ENCODE results near the gene EML6. TPM values are rescaled to one million over a fixed set of nuclear protein-coding genes. Genes with fewer than 3 reads are reported as not detected.
A peak's percentile ranks its signal among the peaks of the same experiment; 100 is the strongest.

Gene EML6
- total and polyA plus RNA-seq, 2 of the 8 experiments (the other 6 are each of a cell fraction or from before 2014, with no cell fraction given) = 1.2 to 1.6 TPM

DNA sequence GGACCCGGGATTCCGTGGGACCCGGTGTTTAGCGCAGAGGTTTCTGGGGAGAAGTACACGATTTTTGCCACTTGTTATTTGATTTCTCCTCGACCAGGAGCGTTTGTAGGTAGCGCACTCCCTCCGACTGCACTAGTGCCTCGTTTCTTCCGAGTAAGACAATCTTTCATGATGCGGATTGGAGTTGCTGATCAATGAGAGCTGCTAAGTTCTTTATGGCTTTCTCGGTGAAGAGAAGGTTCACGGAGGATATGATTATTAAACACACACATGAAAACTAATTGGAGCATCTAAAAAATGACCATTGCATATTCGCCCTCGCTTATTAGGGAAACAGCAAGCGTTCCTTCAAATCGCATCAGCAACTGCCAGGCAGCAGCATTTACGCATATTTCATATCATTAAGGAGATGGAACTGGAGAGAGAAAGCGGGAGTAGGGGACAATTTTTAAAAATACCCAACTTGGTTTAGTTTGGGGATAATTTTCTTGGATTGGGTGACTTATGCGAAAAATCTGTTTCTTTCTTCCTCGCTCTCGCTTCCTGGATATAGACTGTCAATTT is 616 bp downstream of the EML6 start:
- peak; percentile 38; the same call in 1 of the 2 replicates for TF ChIP-seq SUZ12 (IDR thresholded peaks at IDR 0.05; ENCODE audit: low read length)
- no peak for TF ChIP-seq BCL11A (IDR thresholded peaks at IDR 0.05; ENCODE audit: low read depth in 2 of 2, low read length in 2 of 2)
- TF ChIP-seq SAP30 (IDR thresholded peaks at IDR 0.05; ENCODE audit: insufficient read depth, insufficient replicate concordance, low read length) = peak; percentile 77
- WGBS, 2 experiments (ENCODE audit: extremely low coverage in 1 of 2, insufficient coverage in 1 of 2, insufficient read length in 1 of 2, insufficient replicate concordance in 2 of 2, low coverage in 1 of 2, low lambda C conversion rate in 2 of 2, missing lambda C conversion rate in 1 of 2) = 2% methylated on average over 23 of the region's 23 CpGs; no CpG with 5 or more reads in 1 of the 2 experiments

More for the DNA sequence above, 616 bp downstream of the EML6 start:
- H3K27ac ChIP-seq (ENCODE audit: low read depth, low read length) = no peak overlapping the region
- no peaks in the 10 kb centered on the region for H3K79me2 ChIP-seq (ENCODE audit: control insufficient read depth in 1 of 2, insufficient read depth in 2 of 2, low read length in 2 of 2)
- H2BK120ac ChIP-seq (replicated peaks; ENCODE audit: low read depth, low read length) = no peak overlapping the region
- H3K4me1 ChIP-seq (replicated peaks in 1 of 4; ENCODE audit: control insufficient read depth in 3 of 4, insufficient read depth in 4 of 4, low read length in 3 of 4) = peaks cover 0 to 9% (median 0%) of the 10 kb centered on the region in 4 experiments; a peak in 2 of 7 replicates
- H3K4me2 ChIP-seq (ENCODE audit: insufficient read depth in 1 of 2, low read depth in 2 of 2, low read length in 2 of 2) = peak overlapping the region; percentile 93 to 94
- no peak overlapping the region for H3K9ac ChIP-seq (replicated peaks in 1 of 4; ENCODE audit: extremely low read depth in 1 of 4, low read depth in 3 of 4, low read length in 3 of 4)
- H2BK5ac ChIP-seq (ENCODE audit: low read depth, low read length) = no peak overlapping the region
- no peak overlapping the region for H2BK12ac ChIP-seq (ENCODE audit: low read depth, low read length)
- H3K36me3 ChIP-seq (ENCODE audit: control insufficient read depth in 2 of 4, insufficient read depth in 4 of 4, low read length in 3 of 4) = no peaks in the 10 kb centered on the region
- peak overlapping the region; percentile 68 to 93 (median 88) for H3K4me3 ChIP-seq (ENCODE audit: extremely low read depth in 1 of 4, insufficient read depth in 2 of 4, low read depth in 3 of 4, low read length in 4 of 4)
- H3K4ac ChIP-seq (replicated peaks; ENCODE audit: insufficient read length, low read depth, low read length) = no peak overlapping the region
- H4K8ac ChIP-seq (ENCODE audit: extremely low read depth, insufficient read depth, low read length) = no peak overlapping the region
- no peak overlapping the region for H3K14ac ChIP-seq (ENCODE audit: insufficient read length)
- H4K5ac ChIP-seq (ENCODE audit: insufficient read length, low read depth, low read length) = no peak overlapping the region
- no peak overlapping the region for H3K23ac ChIP-seq (ENCODE audit: insufficient read length)
- no peak overlapping the region for H2AK5ac ChIP-seq (ENCODE audit: low read depth, low read length)
- no peak overlapping the region for H3K56ac ChIP-seq (replicated peaks; ENCODE audit: insufficient read length, low read depth, low read length)
- POLR2A ChIA-PET (ENCODE audit: partially characterized antibody) = interaction anchor here (1.6 kb wide), 1 partner anchor 19 kb away, joined by 5 read pairs; no protein-coding TSS in a partner anchor
- H3K18ac ChIP-seq (ENCODE audit: extremely low read depth, low read length) = peak overlapping the region; percentile 53; the same call in 1 of the 2 replicates
- H2AFZ ChIP-seq (ENCODE audit: low read length) = peak overlapping the region; percentile 30; the same call in 1 of the 2 replicates
- H2BK20ac ChIP-seq (ENCODE audit: low read length) = no peak overlapping the region
- H3K27me3 ChIP-seq (replicated peaks in 1 of 4; ENCODE audit: control insufficient read depth in 3 of 4, extremely low read depth in 1 of 4, insufficient read depth in 3 of 4, low read length in 3 of 4) = peaks cover 16 to 37% (median 22%) of the 10 kb centered on the region in 4 experiments
- peaks cover 11% of the 10 kb centered on the region; the same call in 1 of the 2 replicates for H3K23me2 ChIP-seq (ENCODE audit: low read depth, low read length)
- DNase-seq (ENCODE audit: low read depth in 1 of 2, low spot score in 2 of 2) (no peak), FAIRE-seq (no peak)
- no peak overlapping the region for H4K91ac ChIP-seq (replicated peaks; ENCODE audit: insufficient read length, low read length)
- H2BK15ac ChIP-seq (ENCODE audit: low read length) = no peak overlapping the region
- no peaks in the 10 kb centered on the region for H3K9me3 ChIP-seq (ENCODE audit: insufficient read depth in 2 of 2, low read depth in 1 of 2, low read length in 1 of 2)
- H3K79me1 ChIP-seq (ENCODE audit: low read depth, low read length) = no peaks in the 10 kb centered on the region
- CTCF ChIA-PET (ENCODE audit: partially characterized antibody) = interaction anchor here (1.0 to 1.7 kb wide), 2 partner anchors 38 to 59 kb away, joined by 3 to 6 read pairs; no protein-coding TSS in a partner anchor
- peaks cover 0 to 2% of the 10 kb centered on the region in 2 experiments for H4K20me1 ChIP-seq (replicated peaks in 1 of 2; ENCODE audit: control insufficient read depth in 1 of 2, insufficient read depth in 2 of 2, low read length in 2 of 2)
